A673 (cell line): ENCODE data around the gene CDC42EP5. TPM values are rescaled to one million over a fixed set of nuclear protein-coding genes. Genes with fewer than 3 reads are reported as not detected.

Experiments used
- BruUV-seq: library from RNA; stranded (reverse); fragments of 400-500 nt; replicated peaks from 2 replicates; lab custom pipeline; 2021; lab: Mats Ljungman, UMichigan
- CTCF ChIA-PET: fragments of 300-600 bp; sonication (Branson Sonifier 250); formaldehyde crosslinking; loops from one replicate; lab custom pipeline; 2022; ENCODE audit warnings: antibody characterized with exemption; lab: Charles Lee
- POLR2A ChIA-PET: fragments of 300-600 bp; sonication (Branson Sonifier 250); formaldehyde crosslinking; loops from one replicate; lab custom pipeline; 2022; ENCODE audit warnings: antibody characterized with exemption; ENCODE audit not compliant: low non-redundant PET; lab: Charles Lee
- DNase-seq: peaks from one replicate; pipeline ENCODE4 v3.0.0-alpha.2; 2015; ENCODE audit warnings: low spot score
- H3K27ac ChIP-seq: fragments of 200-600 bp; sonication (generic); 2 replicates; pipeline ENCODE4 v1.5.1; 2016; ENCODE audit warnings: mixed run types, low read depth, mild to moderate bottlenecking, mixed read lengths, antibody characterized with exemption, low read length; ENCODE audit not compliant: poor library complexity, severe bottlenecking
- H3K27me3 ChIP-seq: fragments of 200-600 bp; sonication (generic); replicated peaks from 2 replicates; pipeline ENCODE4 v1.6.1; 2017; ENCODE audit warnings: mixed run types, low read depth, mild to moderate bottlenecking, mixed read lengths, antibody characterized with exemption, low read length; ENCODE audit not compliant: insufficient read depth, poor library complexity
- H3K36me3 ChIP-seq: fragments of 200-600 bp; sonication (generic); 2 replicates; pipeline ENCODE4 v1.6.1; 2016; ENCODE audit warnings: mixed run types, mild to moderate bottlenecking, mixed read lengths, antibody characterized with exemption, low read length; ENCODE audit not compliant: insufficient read depth, poor library complexity, severe bottlenecking
- H3K4me1 ChIP-seq: fragments of 200-600 bp; sonication (generic); 2 replicates; pipeline ENCODE4 v1.6.1; 2017; ENCODE audit warnings: mixed run types, mild to moderate bottlenecking, mixed read lengths, antibody characterized with exemption, low read length; ENCODE audit not compliant: insufficient read depth, poor library complexity, severe bottlenecking
- H3K4me3 ChIP-seq: fragments of 200-600 bp; sonication (generic); 2 replicates; pipeline ENCODE4 v1.5.1; 2016; ENCODE audit warnings: low read depth, mixed run types, mild to moderate bottlenecking, mixed read lengths, low read length; ENCODE audit not compliant: poor library complexity, severe bottlenecking
- H3K9me3 ChIP-seq: fragments of 200-600 bp; sonication (generic); 2 replicates; pipeline ENCODE4 v1.6.1; 2016; ENCODE audit warnings: mixed run types, low read depth, mild to moderate bottlenecking, mixed read lengths, antibody characterized with exemption, low read length; ENCODE audit not compliant: poor library complexity, severe bottlenecking
- CTCF ChIP-seq: fragments of 300-800, 200-600 bp; sonication (generic); conservative IDR thresholded peaks from 2 replicates; pipeline ENCODE4 v1.5.1; 2017; ENCODE audit warnings: low read depth, mild to moderate bottlenecking, antibody characterized with exemption, low read length, moderate library complexity, mixed read lengths
- EZH2 ChIP-seq: fragments of 200-600 bp; sonication (generic); IDR thresholded peaks from 2 replicates; pipeline ENCODE4 v1.6.1; 2017; ENCODE audit warnings: borderline replicate concordance, low read depth, mild to moderate bottlenecking, mixed read lengths, antibody characterized with exemption, low read length; ENCODE audit not compliant: poor library complexity, severe bottlenecking
- intact Hi-C: fragments of 100-400 bp; cut with micrococcal nuclease; formaldehyde crosslinking; loops from one replicate; pipeline ENCODE4 v1.10.0; 2022; ENCODE audit not compliant: unreplicated experiment
- total RNA-seq: library from RNA; stranded (reverse); gene quantifications from 2 replicates; pipeline ENCODE4 v1.2.3, GENCODE V29; 2021

Gene CDC42EP5
- total RNA-seq, 1 experiment from 2014 or later: 111 TPM

GRCh38 chr19:54521022-54521859, 48.1 kb upstream of the CDC42EP5 start:
- Histone ChIP-seq H3K27ac (no peak overlapping the region), H3K4me3 (no peak overlapping the region), H3K27me3 (no peaks in the 10 kb centered on the region), H3K36me3 (no peaks in the 10 kb centered on the region), H3K9me3 (no peaks in the 10 kb centered on the region), H3K4me1 (no peaks in the 10 kb centered on the region)
- no TSS peak for BruUV-seq
- ChIA-PET CTCF (no interaction called here), POLR2A (no interaction called here)
- DNase-seq: no peak
- intact Hi-C loops: no loop called here
- TF ChIP-seq EZH2 (no peak), CTCF (no peak)

- POLR2A ChIA-PET: no interaction called here
- no TSS peak for BruUV-seq
- Histone ChIP-seq H3K4me1 (no peaks in the 10 kb centered on the region), H3K27me3 (no peaks in the 10 kb centered on the region), H3K36me3 (no peaks in the 10 kb centered on the region), H3K27ac (no peak overlapping the region), H3K4me3 (no peak overlapping the region), H3K9me3 (no peaks in the 10 kb centered on the region)
- TF ChIP-seq CTCF: no peak
- no peak for TF ChIP-seq EZH2
- CTCF ChIA-PET: no interaction called here
- intact Hi-C loops: no loop called here
- no peak for DNase-seq
Measured at GRCh38 chr19:54518844-54519243, 45.7 kb upstream of the CDC42EP5 start.

GRCh38 chr19:54517483-54517882, 44.4 kb upstream of the CDC42EP5 start:
- Histone ChIP-seq H3K27me3 (no peaks in the 10 kb centered on the region), H3K4me3 (no peak overlapping the region), H3K4me1 (no peaks in the 10 kb centered on the region), H3K36me3 (no peaks in the 10 kb centered on the region), H3K9me3 (no peaks in the 10 kb centered on the region), H3K27ac (no peak overlapping the region)
- CTCF ChIA-PET: no interaction called here
- intact Hi-C loops: no loop called here
- BruUV-seq: no TSS peak
- POLR2A ChIA-PET: no interaction called here
- peak; percentile 81 for DNase-seq
- TF ChIP-seq CTCF: no peak
- no peak for TF ChIP-seq EZH2
